Ishikawa (cell line): ENCODE measurements around the gene NIM1K.

ENCODE experiments used
- CREB1 ChIP-seq: IDR thresholded peaks from 2 replicates; pipeline ENCODE4 v1.6.1; 2012; ENCODE audit warnings: low read depth
- EP300 ChIP-seq: IDR thresholded peaks from 2 replicates; pipeline ENCODE4 v1.6.1; 2012; ENCODE audit warnings: borderline replicate concordance
- RAD21 ChIP-seq: IDR thresholded peaks from 2 replicates; pipeline ENCODE4 v1.6.1; 2012; ENCODE audit warnings: low read depth
- REST ChIP-seq: IDR thresholded peaks from 2 replicates; pipeline ENCODE4 v1.6.1; 2012; ENCODE audit warnings: low read depth, mild to moderate bottlenecking
- USF1 ChIP-seq: IDR thresholded peaks from 2 replicates; pipeline ENCODE4 v1.6.1; 2012
- TF ChIP-seq, protein P1 (sequence below): IDR thresholded peaks from 2 replicates; pipeline ENCODE4 v1.6.1; 2012

DNA sequence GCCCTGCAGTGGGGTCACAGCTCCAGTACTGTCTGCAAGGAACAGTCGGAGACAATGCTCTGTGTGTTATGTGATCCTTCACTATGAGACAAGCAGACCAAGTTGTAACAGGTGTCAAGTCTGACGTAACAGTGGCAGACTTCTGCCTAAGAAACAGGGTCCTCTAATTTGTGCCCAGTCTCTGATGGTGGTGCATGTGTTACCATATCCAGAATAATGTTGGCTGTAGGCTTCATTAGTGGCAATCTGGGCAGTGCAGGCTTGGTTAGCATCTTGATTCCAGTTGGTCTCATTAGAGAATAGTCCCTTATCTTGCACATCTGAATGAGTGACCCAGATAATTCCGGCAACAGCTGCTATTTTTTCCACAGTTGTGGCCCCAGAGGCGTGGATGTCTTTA is 37.6 kb upstream of the NIM1K start:
- no peak for TF ChIP-seq USF1
- no peak for TF ChIP-seq RAD21
- no peak for TF ChIP-seq REST
- TF ChIP-seq CREB1 = no peak
- TF ChIP-seq EP300 = no peak
- TF ChIP-seq, protein P1, sequence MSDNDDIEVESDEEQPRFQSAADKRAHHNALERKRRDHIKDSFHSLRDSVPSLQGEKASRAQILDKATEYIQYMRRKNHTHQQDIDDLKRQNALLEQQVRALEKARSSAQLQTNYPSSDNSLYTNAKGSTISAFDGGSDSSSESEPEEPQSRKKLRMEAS = no peak
